Measurements from ENCODE around the gene ASB15.

Gene ASB15

DNA sequence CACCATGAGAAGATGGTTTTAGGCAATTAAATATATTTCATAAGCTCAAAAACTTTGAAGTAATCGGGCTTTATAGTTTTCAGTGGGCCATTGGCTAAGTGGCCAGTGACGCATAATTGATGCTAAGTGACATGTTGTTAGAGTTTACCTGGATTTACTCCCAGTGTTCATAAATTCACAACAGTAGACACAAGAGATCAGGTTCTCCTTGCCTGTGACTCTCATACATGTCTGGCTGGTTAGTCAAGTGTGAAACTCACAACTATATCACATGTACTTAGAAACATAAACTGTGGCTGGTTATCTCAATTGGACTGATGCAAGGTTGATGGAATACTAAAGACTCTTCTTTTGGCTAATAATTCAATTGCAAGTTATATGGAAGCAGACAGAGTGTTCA, 26.2 kb downstream of the ASB15 start:
- ATAC-seq: no peak
- no peak for TF ChIP-seq SNAI2 (CRISPR knock-in tag; IDR thresholded peaks at IDR 0.05)
- no peak for TF ChIP-seq ZNF70 (CRISPR knock-in tag; IDR thresholded peaks at IDR 0.05)
- TF ChIP-seq ESRRG (CRISPR knock-in tag; IDR thresholded peaks at IDR 0.05): no peak
- no peak for TF ChIP-seq ZC3H10 (CRISPR knock-in tag; IDR thresholded peaks at IDR 0.05)
- TF ChIP-seq CSDC2 (CRISPR knock-in tag; IDR thresholded peaks at IDR 0.05): no peak
- TF ChIP-seq, protein P1, sequence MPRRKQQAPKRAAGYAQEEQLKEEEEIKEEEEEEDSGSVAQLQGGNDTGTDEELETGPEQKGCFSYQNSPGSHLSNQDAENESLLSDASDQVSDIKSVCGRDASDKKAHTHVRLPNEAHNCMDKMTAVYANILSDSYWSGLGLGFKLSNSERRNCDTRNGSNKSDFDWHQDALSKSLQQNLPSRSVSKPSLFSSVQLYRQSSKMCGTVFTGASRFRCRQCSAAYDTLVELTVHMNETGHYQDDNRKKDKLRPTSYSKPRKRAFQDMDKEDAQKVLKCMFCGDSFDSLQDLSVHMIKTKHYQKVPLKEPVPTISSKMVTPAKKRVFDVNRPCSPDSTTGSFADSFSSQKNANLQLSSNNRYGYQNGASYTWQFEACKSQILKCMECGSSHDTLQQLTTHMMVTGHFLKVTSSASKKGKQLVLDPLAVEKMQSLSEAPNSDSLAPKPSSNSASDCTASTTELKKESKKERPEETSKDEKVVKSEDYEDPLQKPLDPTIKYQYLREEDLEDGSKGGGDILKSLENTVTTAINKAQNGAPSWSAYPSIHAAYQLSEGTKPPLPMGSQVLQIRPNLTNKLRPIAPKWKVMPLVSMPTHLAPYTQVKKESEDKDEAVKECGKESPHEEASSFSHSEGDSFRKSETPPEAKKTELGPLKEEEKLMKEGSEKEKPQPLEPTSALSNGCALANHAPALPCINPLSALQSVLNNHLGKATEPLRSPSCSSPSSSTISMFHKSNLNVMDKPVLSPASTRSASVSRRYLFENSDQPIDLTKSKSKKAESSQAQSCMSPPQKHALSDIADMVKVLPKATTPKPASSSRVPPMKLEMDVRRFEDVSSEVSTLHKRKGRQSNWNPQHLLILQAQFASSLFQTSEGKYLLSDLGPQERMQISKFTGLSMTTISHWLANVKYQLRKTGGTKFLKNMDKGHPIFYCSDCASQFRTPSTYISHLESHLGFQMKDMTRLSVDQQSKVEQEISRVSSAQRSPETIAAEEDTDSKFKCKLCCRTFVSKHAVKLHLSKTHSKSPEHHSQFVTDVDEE (CRISPR knock-in tag; IDR thresholded peaks at IDR 0.05): no peak
- TF ChIP-seq OSR1 (CRISPR knock-in tag; IDR thresholded peaks at IDR 0.05): no peak
- no peak for TF ChIP-seq RARB (CRISPR knock-in tag; IDR thresholded peaks at IDR 0.05)
- TF ChIP-seq ZNF565 (CRISPR knock-in tag; conservative IDR thresholded peaks at IDR 0.05; ENCODE audit: low read depth): no peak
- TF ChIP-seq, protein P2, sequence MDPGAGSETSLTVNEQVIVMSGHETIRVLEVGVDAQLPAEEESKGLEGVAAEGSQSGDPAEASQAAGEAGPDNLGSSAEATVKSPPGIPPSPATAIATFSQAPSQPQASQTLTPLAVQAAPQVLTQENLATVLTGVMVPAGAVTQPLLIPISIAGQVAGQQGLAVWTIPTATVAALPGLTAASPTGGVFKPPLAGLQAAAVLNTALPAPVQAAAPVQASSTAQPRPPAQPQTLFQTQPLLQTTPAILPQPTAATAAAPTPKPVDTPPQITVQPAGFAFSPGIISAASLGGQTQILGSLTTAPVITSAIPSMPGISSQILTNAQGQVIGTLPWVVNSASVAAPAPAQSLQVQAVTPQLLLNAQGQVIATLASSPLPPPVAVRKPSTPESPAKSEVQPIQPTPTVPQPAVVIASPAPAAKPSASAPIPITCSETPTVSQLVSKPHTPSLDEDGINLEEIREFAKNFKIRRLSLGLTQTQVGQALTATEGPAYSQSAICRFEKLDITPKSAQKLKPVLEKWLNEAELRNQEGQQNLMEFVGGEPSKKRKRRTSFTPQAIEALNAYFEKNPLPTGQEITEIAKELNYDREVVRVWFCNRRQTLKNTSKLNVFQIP (CRISPR knock-in tag; IDR thresholded peaks at IDR 0.05; ENCODE audit: borderline replicate concordance, low read depth): no peak
- TF ChIP-seq BACH2 (CRISPR knock-in tag; IDR thresholded peaks at IDR 0.05; ENCODE audit: borderline replicate concordance): no peak

DNA sequence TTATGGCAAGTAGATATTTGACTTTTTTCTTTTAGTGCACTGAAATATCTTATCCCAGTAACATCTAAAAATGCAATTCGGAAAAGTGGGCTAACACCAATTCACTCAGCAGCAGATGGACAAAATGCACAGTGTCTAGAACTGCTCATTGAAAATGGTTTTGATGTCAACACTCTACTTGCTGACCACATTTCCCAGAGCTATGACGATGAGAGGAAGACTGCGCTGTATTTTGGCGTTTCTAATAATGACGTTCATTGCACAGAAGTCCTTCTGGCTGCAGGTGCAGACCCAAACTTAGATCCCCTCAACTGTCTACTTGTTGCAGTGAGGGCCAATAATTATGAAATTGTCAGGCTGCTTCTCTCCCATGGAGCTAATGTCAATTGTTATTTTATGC, 27.2 kb downstream of the ASB15 start:
- no peak for ATAC-seq
- TF ChIP-seq, protein P1 (CRISPR knock-in tag; IDR thresholded peaks at IDR 0.05): no peak
- TF ChIP-seq, protein P3, sequence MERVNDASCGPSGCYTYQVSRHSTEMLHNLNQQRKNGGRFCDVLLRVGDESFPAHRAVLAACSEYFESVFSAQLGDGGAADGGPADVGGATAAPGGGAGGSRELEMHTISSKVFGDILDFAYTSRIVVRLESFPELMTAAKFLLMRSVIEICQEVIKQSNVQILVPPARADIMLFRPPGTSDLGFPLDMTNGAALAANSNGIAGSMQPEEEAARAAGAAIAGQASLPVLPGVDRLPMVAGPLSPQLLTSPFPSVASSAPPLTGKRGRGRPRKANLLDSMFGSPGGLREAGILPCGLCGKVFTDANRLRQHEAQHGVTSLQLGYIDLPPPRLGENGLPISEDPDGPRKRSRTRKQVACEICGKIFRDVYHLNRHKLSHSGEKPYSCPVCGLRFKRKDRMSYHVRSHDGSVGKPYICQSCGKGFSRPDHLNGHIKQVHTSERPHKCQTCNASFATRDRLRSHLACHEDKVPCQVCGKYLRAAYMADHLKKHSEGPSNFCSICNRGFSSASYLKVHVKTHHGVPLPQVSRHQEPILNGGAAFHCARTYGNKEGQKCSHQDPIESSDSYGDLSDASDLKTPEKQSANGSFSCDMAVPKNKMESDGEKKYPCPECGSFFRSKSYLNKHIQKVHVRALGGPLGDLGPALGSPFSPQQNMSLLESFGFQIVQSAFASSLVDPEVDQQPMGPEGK (CRISPR knock-in tag; IDR thresholded peaks at IDR 0.05; ENCODE audit: borderline replicate concordance): no peak
- no peak for TF ChIP-seq PPARA (CRISPR knock-in tag; IDR thresholded peaks at IDR 0.05; ENCODE audit: borderline replicate concordance)
- TF ChIP-seq GLIS3 (CRISPR knock-in tag; IDR thresholded peaks at IDR 0.05): no peak
- no peak for TF ChIP-seq BACH2 (CRISPR knock-in tag; IDR thresholded peaks at IDR 0.05; ENCODE audit: borderline replicate concordance)
- TF ChIP-seq RARB (CRISPR knock-in tag; IDR thresholded peaks at IDR 0.05): no peak
- TF ChIP-seq ZNF70 (CRISPR knock-in tag; IDR thresholded peaks at IDR 0.05): no peak
- TF ChIP-seq ZFP30 (CRISPR knock-in tag; IDR thresholded peaks at IDR 0.05): no peak
- TF ChIP-seq, protein P4, sequence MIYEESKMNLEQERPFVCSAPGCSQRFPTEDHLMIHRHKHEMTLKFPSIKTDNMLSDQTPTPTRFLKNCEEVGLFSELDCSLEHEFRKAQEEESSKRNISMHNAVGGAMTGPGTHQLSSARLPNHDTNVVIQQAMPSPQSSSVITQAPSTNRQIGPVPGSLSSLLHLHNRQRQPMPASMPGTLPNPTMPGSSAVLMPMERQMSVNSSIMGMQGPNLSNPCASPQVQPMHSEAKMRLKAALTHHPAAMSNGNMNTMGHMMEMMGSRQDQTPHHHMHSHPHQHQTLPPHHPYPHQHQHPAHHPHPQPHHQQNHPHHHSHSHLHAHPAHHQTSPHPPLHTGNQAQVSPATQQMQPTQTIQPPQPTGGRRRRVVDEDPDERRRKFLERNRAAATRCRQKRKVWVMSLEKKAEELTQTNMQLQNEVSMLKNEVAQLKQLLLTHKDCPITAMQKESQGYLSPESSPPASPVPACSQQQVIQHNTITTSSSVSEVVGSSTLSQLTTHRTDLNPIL (CRISPR knock-in tag; IDR thresholded peaks at IDR 0.05; ENCODE audit: low read depth): no peak
- TF ChIP-seq, protein P5, sequence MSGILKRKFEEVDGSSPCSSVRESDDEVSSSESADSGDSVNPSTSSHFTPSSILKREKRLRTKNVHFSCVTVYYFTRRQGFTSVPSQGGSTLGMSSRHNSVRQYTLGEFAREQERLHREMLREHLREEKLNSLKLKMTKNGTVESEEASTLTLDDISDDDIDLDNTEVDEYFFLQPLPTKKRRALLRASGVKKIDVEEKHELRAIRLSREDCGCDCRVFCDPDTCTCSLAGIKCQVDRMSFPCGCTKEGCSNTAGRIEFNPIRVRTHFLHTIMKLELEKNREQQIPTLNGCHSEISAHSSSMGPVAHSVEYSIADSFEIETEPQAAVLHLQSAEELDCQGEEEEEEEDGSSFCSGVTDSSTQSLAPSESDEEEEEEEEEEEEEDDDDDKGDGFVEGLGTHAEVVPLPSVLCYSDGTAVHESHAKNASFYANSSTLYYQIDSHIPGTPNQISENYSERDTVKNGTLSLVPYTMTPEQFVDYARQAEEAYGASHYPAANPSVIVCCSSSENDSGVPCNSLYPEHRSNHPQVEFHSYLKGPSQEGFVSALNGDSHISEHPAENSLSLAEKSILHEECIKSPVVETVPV (CRISPR knock-in tag; IDR thresholded peaks at IDR 0.05): no peak
- TF ChIP-seq OSR1 (CRISPR knock-in tag; IDR thresholded peaks at IDR 0.05): no peak
- no peak for TF ChIP-seq ZNF8 (CRISPR knock-in tag; IDR thresholded peaks at IDR 0.05)
- TF ChIP-seq ARNTL (CRISPR knock-in tag; IDR thresholded peaks at IDR 0.05; ENCODE audit: borderline replicate concordance, low read depth): no peak
- no peak for TF ChIP-seq TOX (CRISPR knock-in tag; IDR thresholded peaks at IDR 0.05; ENCODE audit: borderline replicate concordance)
- TF ChIP-seq ISL1 (CRISPR knock-in tag; IDR thresholded peaks at IDR 0.05): no peak
- no peak for TF ChIP-seq CSDC2 (CRISPR knock-in tag; IDR thresholded peaks at IDR 0.05)
